Spleen (tissue), 11 donors: ENCODE data around the gene PAXX. TPM values are rescaled to one million over a fixed set of nuclear protein-coding genes. Genes with fewer than 3 reads are reported as not detected.

Experiments
- DNase-seq: peaks from one replicate; pipeline ENCODE4 v3.0.0-alpha.2; 2020
- H3K27ac ChIP-seq, 8 donors: fragments of 200-600 bp; sonication (generic) in 7 of 8; 1 replicate in 4 of 8; 2 replicates in 4 of 8; pipeline versions ENCODE4 v1.5.0 to v1.8.0; 2016 to 2021; ENCODE audit warnings: inconsistent platforms in 4 of 8, mild to moderate bottlenecking in 4 of 8, moderate library complexity in 1 of 8
- H3K27me3 ChIP-seq, 7 donors: fragments of 200-600 bp; sonication (generic) in 6 of 7; replicated peaks in 1 of 7; 1 replicate in 4 of 7; 2 replicates in 3 of 7; pipeline versions ENCODE4 v1.5.0 to v1.8.0; 2016 to 2021; ENCODE audit warnings: inconsistent platforms in 3 of 7, mild to moderate bottlenecking in 1 of 7
- H3K36me3 ChIP-seq, 6 donors: fragments of 200-600 bp; sonication (generic) in 5 of 6; 1 replicate in 4 of 6; 2 replicates in 2 of 6; pipeline versions ENCODE4 v1.5.0 to v1.8.0; 2016 to 2021; ENCODE audit warnings: inconsistent platforms in 2 of 6
- H3K4me1 ChIP-seq, 6 donors: fragments of 200-600 bp; sonication (generic) in 5 of 6; 1 replicate in 3 of 6; 2 replicates in 3 of 6; pipeline versions ENCODE4 v1.5.0 to v1.8.0; 2016 to 2021; ENCODE audit warnings: inconsistent platforms in 3 of 6
- H3K4me3 ChIP-seq, 8 donors: fragments of 200-600 bp; sonication (generic) in 7 of 8; 1 replicate in 4 of 8; 2 replicates in 4 of 8; pipeline versions ENCODE4 v1.5.0 to v1.8.0; 2016 to 2021; ENCODE audit warnings: inconsistent platforms in 4 of 8, mild to moderate bottlenecking in 4 of 8, moderate library complexity in 2 of 8
- H3K9me3 ChIP-seq, 8 donors: fragments of 200-600 bp; sonication (generic) in 7 of 8; 1 replicate in 4 of 8; 2 replicates in 4 of 8; pipeline versions ENCODE4 v1.5.0 to v1.8.0; 2016 to 2021; ENCODE audit warnings: inconsistent platforms in 4 of 8
- POLR2A ChIP-seq, 3 donors: fragments of 450-650 bp; IDR thresholded peaks; one replicate each; pipeline ENCODE4 v1.5.1; 2017; ENCODE audit warnings: antibody characterized with exemption in 3 of 3, mild to moderate bottlenecking in 1 of 3
- POLR2AphosphoS5 ChIP-seq, 3 donors: sonication (generic); formaldehyde crosslinking; IDR thresholded peaks; one replicate each; pipeline ENCODE4 v1.5.1; 2017; ENCODE audit warnings: antibody characterized with exemption in 3 of 3
- WGBS, 5 donors: extraction: QIAGEN DNeasy Blood & Tissue Kit in 3 of 5; methylation state at CpG; one replicate each; pipeline versions ENCODE4 v1.1.5 to v1.1.7; 2013 to 2018; 5-methylcytosine and 5-hydroxymethylcytosine counted together
- intact Hi-C: fragments of 100-400 bp; cut with DNase I; formaldehyde crosslinking; loops from one replicate; pipeline ENCODE4 v1.15.0; 2023; ENCODE audit warnings: low total_unique reads
- polyA plus RNA-seq, 3 donors: library from polyadenylated mRNA; stranded (reverse); fragments of 200-250 nt; gene quantifications; one replicate each; pipeline ENCODE4 v1.2.1, GENCODE V29; 2013
- total RNA-seq, 7 donors: library from RNA; depleted of rRNA in 3 of 7; stranded (reverse); fragments of >200 nt in 3 of 7; fragmentation: NEBNext Ultra II Directional in 4 of 7; extraction: Animal tissue kit (Norgen Biotek cat#: 25700) in 4 of 7; gene quantifications; one replicate each; pipeline versions ENCODE4 v1.1.0 to v1.2.1, GENCODE V29; 2016 to 2021
- TF ChIP-seq, protein P1 (sequence below), 11 experiments: fragments of 200-600 bp in 7 of 11; fragments of 450-650 bp in 4 of 11; sonication (generic) in 4 of 11; IDR thresholded peaks in 8 of 11; conservative IDR thresholded peaks in 3 of 11; 1 replicate in 7 of 11; 2 replicates in 4 of 11; pipeline versions ENCODE4 v1.4.0 to v1.8.0; 2016 to 2021; ENCODE audit warnings: antibody characterized with exemption in 11 of 11, inconsistent platforms in 4 of 11, mild to moderate bottlenecking in 1 of 11
- donor health status: healthy with polysubstance abuse.
- donor health status: DM: no; HTN: no; CAD: no; lungs with moderate emphysema.
- donor health status: DM: no; HTN: no; CAD: no.
- donor health status: Bipolar disorder and iron deficiency.
- donor health status: healthy.
- donor health status: DM: no; HTN: no; CAD: no.
- donor health status: DM: yes; HTN: yes; CAD: no.

PAXX gene
- total and polyA plus RNA-seq, 10 donors: 51.3 to 264 (median 66.2) TPM

DNA sequence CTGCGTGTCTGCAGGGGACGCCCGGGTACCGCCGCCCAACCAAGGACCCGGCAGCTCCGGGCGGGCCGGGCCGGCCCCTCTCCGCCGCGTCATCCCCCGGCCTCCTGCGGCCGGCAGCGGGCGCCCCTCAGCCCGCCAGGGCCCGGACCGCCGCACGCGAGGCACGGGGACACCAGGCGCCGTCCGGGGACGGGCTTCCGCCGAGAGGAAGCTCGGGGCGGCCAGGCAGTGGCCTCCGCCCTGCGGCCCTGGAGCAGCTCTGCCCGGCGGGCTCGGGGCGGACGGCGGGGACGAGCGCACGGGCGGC is 48.1 kb upstream of the PAXX start:
- peaks cover 24 to 94% (median 74%) of the 10 kb centered on the region in 6 donors for H3K4me1 ChIP-seq
- H3K4me3 ChIP-seq: peak overlapping the region; percentile 72 to 93 (median 86)
- intact Hi-C loops: loop anchor here (10.0 kb wide), 3 partner anchors 59 to 99 kb away; partner anchors contain the start of genes AJM1, FUT7, PHPT1 and TRAF2
- WGBS, 5 donors: 0% methylated on average over 9 to 45 of the region's 45 CpGs; no CpG with 5 or more reads in 1 of the 5 donors
- H3K27me3 ChIP-seq: no peaks in the 10 kb centered on the region
- DNase-seq: no peak
- no peaks in the 10 kb centered on the region for H3K9me3 ChIP-seq
- peak overlapping the region; percentile 85 to 97 (median 95) for H3K27ac ChIP-seq
- H3K36me3 ChIP-seq: peaks cover 7 to 43% (median 39%) of the 10 kb centered on the region in 6 donors
- TF ChIP-seq, protein P1, sequence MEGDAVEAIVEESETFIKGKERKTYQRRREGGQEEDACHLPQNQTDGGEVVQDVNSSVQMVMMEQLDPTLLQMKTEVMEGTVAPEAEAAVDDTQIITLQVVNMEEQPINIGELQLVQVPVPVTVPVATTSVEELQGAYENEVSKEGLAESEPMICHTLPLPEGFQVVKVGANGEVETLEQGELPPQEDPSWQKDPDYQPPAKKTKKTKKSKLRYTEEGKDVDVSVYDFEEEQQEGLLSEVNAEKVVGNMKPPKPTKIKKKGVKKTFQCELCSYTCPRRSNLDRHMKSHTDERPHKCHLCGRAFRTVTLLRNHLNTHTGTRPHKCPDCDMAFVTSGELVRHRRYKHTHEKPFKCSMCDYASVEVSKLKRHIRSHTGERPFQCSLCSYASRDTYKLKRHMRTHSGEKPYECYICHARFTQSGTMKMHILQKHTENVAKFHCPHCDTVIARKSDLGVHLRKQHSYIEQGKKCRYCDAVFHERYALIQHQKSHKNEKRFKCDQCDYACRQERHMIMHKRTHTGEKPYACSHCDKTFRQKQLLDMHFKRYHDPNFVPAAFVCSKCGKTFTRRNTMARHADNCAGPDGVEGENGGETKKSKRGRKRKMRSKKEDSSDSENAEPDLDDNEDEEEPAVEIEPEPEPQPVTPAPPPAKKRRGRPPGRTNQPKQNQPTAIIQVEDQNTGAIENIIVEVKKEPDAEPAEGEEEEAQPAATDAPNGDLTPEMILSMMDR (IDR thresholded peaks at IDR 0.05 in 8 of 11, conservative IDR thresholded peaks at IDR 0.05 in 3 of 11): no peak
- TF ChIP-seq POLR2A (IDR thresholded peaks at IDR 0.05) (no peak), POLR2AphosphoS5 (IDR thresholded peaks at IDR 0.05) (no peak)

DNA sequence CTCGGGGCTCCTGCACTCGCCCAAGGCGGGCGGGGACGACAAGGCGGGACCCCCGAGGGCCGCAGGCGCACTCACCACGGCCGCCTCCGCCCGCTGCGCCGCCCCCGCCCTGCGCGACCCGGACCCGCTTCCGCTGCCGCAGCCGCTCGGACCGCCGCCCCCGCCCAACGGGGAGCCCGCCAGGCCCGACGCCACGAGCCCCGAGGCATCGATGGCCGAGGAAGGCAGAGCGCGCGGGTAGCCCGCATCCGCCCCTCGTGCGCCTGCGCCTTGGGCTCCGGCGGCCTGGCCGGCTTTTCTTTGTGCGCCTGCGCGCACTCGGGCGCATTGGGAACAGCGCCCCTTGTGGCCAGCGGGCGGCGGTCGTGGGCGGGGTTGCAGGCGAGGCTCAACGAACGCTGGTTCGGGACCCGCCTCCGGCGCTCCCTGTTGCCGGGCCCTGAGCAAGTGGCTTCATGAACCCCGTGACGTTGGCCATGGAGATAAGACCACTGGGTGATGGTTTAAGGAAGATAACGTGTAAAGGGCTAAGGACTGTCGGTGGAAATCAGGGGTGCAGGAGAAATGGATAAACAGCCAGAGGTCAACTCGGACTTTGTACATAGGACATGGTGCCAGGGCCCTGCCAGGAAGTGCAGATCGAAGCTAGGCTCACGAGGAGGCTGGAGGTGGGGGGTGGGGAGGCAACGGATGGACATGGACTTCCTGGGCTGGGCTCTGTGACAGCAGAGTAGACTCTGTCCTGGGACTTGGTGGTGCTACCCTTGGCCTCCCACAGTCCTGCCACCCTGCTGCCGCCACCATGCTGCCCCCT is 47.5 kb upstream of the PAXX start, which contains the start of the genes C8G and FBXW5:
Gene C8G, plus strand, starts transcription at position 725 of the 814 bp plus-strand sequence. Its CDS starts 78 bp downstream, at position 803.
Gene FBXW5, minus strand, starts transcription at position 220 of the 814 bp plus-strand sequence. CDS start 655 bp downstream, outside the sequence.
- Histone ChIP-seq H3K27ac (peak within 1 kb of the TSS; percentile 85 to 97 (median 95)), H3K36me3 (peaks cover 7 to 37% (median 34%) of the 10 kb centered on the region in 6 donors), H3K9me3 (no peaks in the 10 kb centered on the region), H3K27me3 (no peaks in the 10 kb centered on the region), H3K4me1 (peaks cover 26 to 94% (median 74%) of the 10 kb centered on the region in 6 donors), H3K4me3 (peak within 1 kb of the TSS; percentile 72 to 93 (median 86))
- 4 to 14% (median 6%) methylated on average over 19 to 74 of the region's 74 CpGs for WGBS, 5 donors
- intact Hi-C loops: loop anchor here (10.0 kb wide), 3 partner anchors 60 to 100 kb away; partner anchors contain the start of genes AJM1, FUT7, PHPT1 and TRAF2
- DNase-seq: peak; percentile 100
- TF ChIP-seq POLR2A (IDR thresholded peaks at IDR 0.05) (peak in 2 of 3 donors; percentile 6 to 72), POLR2AphosphoS5 (IDR thresholded peaks at IDR 0.05) (peak; percentile 79 to 87 (median 87))
- TF ChIP-seq, protein P1 (IDR thresholded peaks at IDR 0.05 in 8 of 11, conservative IDR thresholded peaks at IDR 0.05 in 3 of 11): peak; percentile 98 to 100 (median 100)

DNA sequence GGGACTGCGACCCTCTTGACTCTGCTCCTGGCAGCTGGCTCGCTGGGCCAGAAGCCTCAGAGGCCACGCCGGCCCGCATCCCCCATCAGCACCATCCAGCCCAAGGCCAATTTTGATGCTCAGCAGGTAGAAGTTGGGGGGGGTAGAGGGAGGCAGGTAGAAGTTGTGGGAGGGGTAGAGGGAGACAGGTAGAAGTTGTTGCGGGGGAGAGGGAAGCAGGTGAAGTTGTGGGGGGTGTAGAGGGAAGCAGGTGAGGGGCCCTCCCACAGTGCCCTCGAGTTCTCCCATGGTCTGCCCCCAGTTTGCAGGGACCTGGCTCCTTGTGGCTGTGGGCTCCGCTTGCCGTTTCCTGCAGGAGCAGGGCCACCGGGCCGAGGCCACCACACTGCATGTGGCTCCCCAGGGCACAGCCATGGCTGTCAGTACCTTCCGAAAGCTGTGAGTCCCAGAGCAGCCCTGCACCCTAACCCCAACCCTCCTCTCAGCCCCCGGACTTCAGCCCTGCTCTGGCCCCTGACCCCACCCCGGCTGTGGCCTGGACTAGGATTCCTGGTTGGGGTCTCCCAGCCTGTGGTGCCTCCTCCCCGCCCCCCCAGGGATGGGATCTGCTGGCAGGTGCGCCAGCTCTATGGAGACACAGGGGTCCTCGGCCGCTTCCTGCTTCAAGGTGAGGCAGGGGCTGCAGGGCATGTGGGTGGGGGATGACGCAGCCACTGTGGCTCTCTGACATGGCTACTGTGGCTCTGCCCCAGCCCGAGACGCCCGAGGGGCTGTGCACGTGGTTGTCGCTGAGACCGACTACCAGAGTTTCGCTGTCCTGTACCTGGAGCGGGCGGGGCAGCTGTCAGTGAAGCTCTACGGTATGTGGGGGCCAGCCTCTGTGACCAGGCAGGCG is 46.6 kb upstream of the PAXX start:
- Histone ChIP-seq H3K36me3 (peaks cover 6 to 29% (median 25%) of the 10 kb centered on the region in 6 donors), H3K27me3 (no peaks in the 10 kb centered on the region), H3K4me3 (no peak overlapping the region), H3K4me1 (peaks cover 29 to 93% (median 72%) of the 10 kb centered on the region in 6 donors), H3K27ac (peak overlapping the region in 3 of 8 donors; percentile 96 to 97 (median 97)), H3K9me3 (no peaks in the 10 kb centered on the region)
- intact Hi-C loops: loop anchor here (10.0 kb wide), 3 partner anchors 61 to 101 kb away; partner anchors contain the start of genes AJM1, FUT7, PHPT1 and TRAF2
- 83 to 95% (median 89%) methylated on average over 16 to 30 of the region's 30 CpGs for WGBS, 5 donors
- peak; percentile 87 for DNase-seq
- TF ChIP-seq, protein P1 (IDR thresholded peaks at IDR 0.05 in 8 of 11, conservative IDR thresholded peaks at IDR 0.05 in 3 of 11): no peak
- TF ChIP-seq POLR2AphosphoS5 (IDR thresholded peaks at IDR 0.05) (no peak), POLR2A (IDR thresholded peaks at IDR 0.05) (no peak)
